Measurements from ENCODE around the gene CT47C1. TPM values are rescaled to one million over a fixed set of nuclear protein-coding genes. Genes with fewer than 3 reads are reported as not detected.

The CT47C1 gene
- total RNA-seq, 2 experiments from 2014 or later, result not detected

GRCh38 chrX:119118780-119119395 is 46.1 kb downstream of the CT47C1 start:
- Histone ChIP-seq H3K27me3 (ENCODE audit: control insufficient read depth in 1 of 2, insufficient read depth in 2 of 2, low read length in 2 of 2) (no peaks in the 10 kb centered on the region), H3K4me1 (ENCODE audit: insufficient read depth, low read length) (no peaks in the 10 kb centered on the region), H3K36me3 (ENCODE audit: insufficient read depth, low read length) (no peaks in the 10 kb centered on the region), H3K27ac (ENCODE audit: low read depth in 1 of 2, low read length in 2 of 2) (no peak overlapping the region), H3K4me3 (ENCODE audit: low read length) (no peak overlapping the region), H3K9me3 (ENCODE audit: control insufficient read depth in 1 of 2, insufficient read depth in 1 of 2, low read length in 2 of 2) (no peaks in the 10 kb centered on the region)
- ChIA-PET CTCF (interaction anchor here (0.7 to 1.6 kb wide), 3 partner anchors 24 to 147 kb away, joined by 3 to 5 read pairs (median 3); no protein-coding TSS in a partner anchor), POLR2A (no interaction called here)
- peak; percentile 66 for TF ChIP-seq CTCF (IDR thresholded peaks at IDR 0.05)
- H3K27ac Mint-ChIP-seq, result no peak overlapping the region
- DNase-seq, result peak; percentile 12 to 63 (median 36)
- H3K36me3 Mint-ChIP-seq (ENCODE audit: low read depth), result no peaks in the 10 kb centered on the region
- ATAC-seq (ENCODE audit: poor library complexity), result peak; percentile 63
- intact Hi-C loops (cut with DNase I, micrococcal nuclease), result loop anchor here in 1 of 2 experiments (1.0 kb wide), 1 partner anchor 147 kb away; no protein-coding TSS in a partner anchor
- H3K27me3 Mint-ChIP-seq, result peaks cover 4% of the 10 kb centered on the region
- H3K4me3 Mint-ChIP-seq, result no peak overlapping the region
- H3K9me3 Mint-ChIP-seq, result no peaks in the 10 kb centered on the region
- no peaks in the 10 kb centered on the region for H3K4me1 Mint-ChIP-seq (ENCODE audit: low read depth)

GRCh38 chrX:119121341-119121740 is 48.5 kb downstream of the CT47C1 start:
- H3K27ac ChIP-seq (ENCODE audit: low read depth in 1 of 2, low read length in 2 of 2), result no peak overlapping the region
- H3K4me3 Mint-ChIP-seq, result no peak overlapping the region
- POLR2A ChIA-PET, result interaction anchor here (0.6 kb wide), 1 partner anchor 16 kb away, joined by 3 read pairs; no protein-coding TSS in a partner anchor
- no peaks in the 10 kb centered on the region for H3K4me1 ChIP-seq (ENCODE audit: insufficient read depth, low read length)
- no peaks in the 10 kb centered on the region for H3K9me3 Mint-ChIP-seq
- H3K4me1 Mint-ChIP-seq (ENCODE audit: low read depth), result no peaks in the 10 kb centered on the region
- H3K27ac Mint-ChIP-seq, result no peak overlapping the region
- TF ChIP-seq CTCF (IDR thresholded peaks at IDR 0.05), result no peak
- no peaks in the 10 kb centered on the region for H3K9me3 ChIP-seq (ENCODE audit: control insufficient read depth in 1 of 2, insufficient read depth in 1 of 2, low read length in 2 of 2)
- CTCF ChIA-PET, result interaction anchor here (0.7 kb wide), 1 partner anchor 25 kb away, joined by 3 read pairs; no protein-coding TSS in a partner anchor
- H3K27me3 Mint-ChIP-seq, result peaks cover 4% of the 10 kb centered on the region
- intact Hi-C loops (cut with DNase I, micrococcal nuclease), result no loop called here
- H3K27me3 ChIP-seq (ENCODE audit: control insufficient read depth in 1 of 2, insufficient read depth in 2 of 2, low read length in 2 of 2), result no peaks in the 10 kb centered on the region
- H3K36me3 Mint-ChIP-seq (ENCODE audit: low read depth), result no peaks in the 10 kb centered on the region
- no peak for ATAC-seq (ENCODE audit: poor library complexity)
- H3K4me3 ChIP-seq (ENCODE audit: low read length), result no peak overlapping the region
- no peak for DNase-seq
- no peaks in the 10 kb centered on the region for H3K36me3 ChIP-seq (ENCODE audit: insufficient read depth, low read length)

Other genes with a start within 250 kb of the CT47C1 start
- gene ZCCHC12, start 249.2 kb upstream of the CT47C1 start, total RNA-seq, result under 1 TPM; 0.14 to 0.47 TPM
- 1 to 10 TPM; 4.9 to 5.5 TPM for gene LONRF3, start 98.4 kb upstream of the CT47C1 start, total RNA-seq
- not detected for gene KIAA1210, start 54.8 kb downstream of the CT47C1 start, total RNA-seq
- gene PGRMC1, start 163.3 kb downstream of the CT47C1 start, total RNA-seq, result 10 to 100 TPM; 14.9 to 16.0 TPM

Data from CD4-positive, alpha-beta T cell (primary cell).